K562 (cell line): ENCODE measurements around the gene PRPF8. TPM values are rescaled to one million over a fixed set of nuclear protein-coding genes. Genes with fewer than 3 reads are reported as not detected.
A peak's percentile ranks its signal among the peaks of the same experiment; 100 is the strongest.

Experiments used
- ATAC-seq: fragments of 200-7000 bp; cut with Tn5 transposase; 3 replicates; pipeline ENCODE4 v1.9.1; 2020; ENCODE audit warnings: moderate library complexity
- BruUV-seq: library from RNA; stranded (reverse); fragments of 400-500 nt; replicated peaks from 2 replicates; lab custom pipeline; 2021; lab: Mats Ljungman, UMichigan
- CTCF ChIA-PET: fragments of 300-600 bp; formaldehyde crosslinking; extraction: SDS; loops from one replicate; lab custom pipeline; 2021; ENCODE audit warnings: low intra/inter-chr PET ratio; lab: Yijun Ruan, JAX
- POLR2A ChIA-PET: fragments of 300-600, 350-650 bp; sonication (Branson Sonifier 250); formaldehyde crosslinking; extraction: SDS; loops from one replicate; lab custom pipeline; 2021; ENCODE audit warnings: antibody characterized with exemption, inconsistent platforms; lab: Yijun Ruan, JAX
- DNase-seq, 4 experiments: peaks; one replicate each; pipeline versions ENCODE4 v3.0.0 to v3.0.0-alpha.2; 2011 to 2018; ENCODE audit warnings: low spot score in 3 of 4, mixed read lengths in 3 of 4; ENCODE audit errors: extremely low read depth in 1 of 4
- FAIRE-seq: peaks from 2 replicates; lab custom pipeline; 2011; peaks lifted over from hg19 to GRCh38; lab: Jason Lieb, UNC
- H2AFZ ChIP-seq: 2 replicates; pipeline ENCODE4 v1.6.0; 2011; ENCODE audit warnings: low read depth, low read length, control low read depth, inconsistent platforms
- H3K27ac ChIP-seq: fragments of 200-600 bp; 3 replicates; pipeline ENCODE4 v1.8.0; 2011; ENCODE audit warnings: low read depth, mild to moderate bottlenecking, control low read depth, inconsistent platforms, low read length, moderate library complexity, mixed read lengths; ENCODE audit errors: extremely low read depth
- H3K27me3 ChIP-seq, 2 experiments: fragments of 300-600 bp in 1 of 2; 2 replicates in 1 of 2; 3 replicates in 1 of 2; pipeline versions ENCODE4 v1.6.0 to v1.8.0; 2011; ENCODE audit warnings: inconsistent platforms in 2 of 2, low read length in 2 of 2, mild to moderate bottlenecking in 1 of 2, mixed read lengths in 1 of 2, moderate library complexity in 1 of 2; ENCODE audit not compliant: control insufficient read depth in 2 of 2, insufficient read depth in 2 of 2
- H3K36me3 ChIP-seq: fragments of 300-600 bp; 3 replicates; pipeline ENCODE4 v1.8.0; 2011; ENCODE audit warnings: mild to moderate bottlenecking, low read length, inconsistent platforms; ENCODE audit not compliant: control insufficient read depth, insufficient read depth
- H3K4me1 ChIP-seq, 2 experiments: fragments of 200-600 bp in 1 of 2; replicated peaks in 1 of 2; 2 replicates in 1 of 2; 3 replicates in 1 of 2; pipeline versions ENCODE4 v1.5.1 to v1.8.0; 2011; ENCODE audit warnings: inconsistent platforms in 2 of 2, low read length in 2 of 2, mild to moderate bottlenecking in 1 of 2, mixed read lengths in 1 of 2, moderate library complexity in 1 of 2; ENCODE audit not compliant: control insufficient read depth in 2 of 2, insufficient read depth in 2 of 2
- H3K4me2 ChIP-seq: 2 replicates; pipeline ENCODE4 v1.6.1; 2011; ENCODE audit warnings: low read length, control low read depth, inconsistent platforms, mixed read lengths; ENCODE audit not compliant: insufficient read depth
- H3K4me3 ChIP-seq: fragments of 200-600 bp; sonication (generic), shearing (Covaris generic); 2 replicates; pipeline ENCODE4 v1.5.1; 2016; ENCODE audit warnings: control low read depth, inconsistent platforms
- H3K79me2 ChIP-seq: fragments of 200-600 bp; 3 replicates; pipeline ENCODE4 v1.8.0; 2011; ENCODE audit warnings: low read length, inconsistent platforms; ENCODE audit not compliant: control insufficient read depth, insufficient read depth
- H3K9ac ChIP-seq, 2 experiments: 2 replicates each; pipeline versions ENCODE4 v1.6.0 to v1.6.1; 2011; ENCODE audit warnings: low read depth in 2 of 2, low read length in 2 of 2, control low read depth in 1 of 2, inconsistent platforms in 1 of 2, mild to moderate bottlenecking in 1 of 2, mixed read lengths in 1 of 2; ENCODE audit not compliant: insufficient read depth in 1 of 2
- H3K9me1 ChIP-seq: one replicate; pipeline ENCODE4 v1.6.0; 2011; ENCODE audit warnings: inconsistent platforms, mild to moderate bottlenecking, low read length, moderate library complexity; ENCODE audit not compliant: control insufficient read depth, insufficient read depth
- H3K9me3 ChIP-seq: replicated peaks from 2 replicates; pipeline ENCODE4 v1.5.1; 2011; ENCODE audit warnings: low read depth, low read length, inconsistent platforms; ENCODE audit not compliant: control insufficient read depth, insufficient read depth
- H4K20me1 ChIP-seq: replicated peaks from 2 replicates; pipeline ENCODE4 v1.6.1; 2011; ENCODE audit warnings: low read length, inconsistent platforms, mixed read lengths; ENCODE audit not compliant: control insufficient read depth, insufficient read depth
- BHLHE40 ChIP-seq: IDR thresholded peaks from 2 replicates; pipeline ENCODE4 v1.6.1; 2011; ENCODE audit warnings: low read length, improper control_type of control experiment
- DLX4 ChIP-seq: fragments of 250-450 bp; sonication (Bioruptor Pico); IDR thresholded peaks from 2 replicates; pipeline ENCODE4 v1.6.1; 2021; ENCODE audit warnings: mild to moderate bottlenecking
- KDM5B ChIP-seq: fragments of 200-600 bp; sonication (generic); IDR thresholded peaks from 2 replicates; pipeline ENCODE4 v1.6.1; 2012; ENCODE audit warnings: low read depth, mild to moderate bottlenecking, moderate library complexity, low read length, control low read depth, inconsistent platforms; ENCODE audit not compliant: insufficient replicate concordance
- MAZ ChIP-seq, 2 experiments: fragments of 450-650 bp in 1 of 2; sonication (generic) in 1 of 2; formaldehyde crosslinking; IDR thresholded peaks in 1 of 2; conservative IDR thresholded peaks in 1 of 2; 2 replicates each; pipeline versions ENCODE4 v1.4.0 to v1.5.0; 2020; ENCODE audit warnings: mild to moderate bottlenecking in 1 of 2, missing genetic modification reagents in 1 of 2
- MTA3 ChIP-seq: fragments of 450-650 bp; formaldehyde crosslinking; IDR thresholded peaks from 2 replicates; pipeline ENCODE4 v1.6.1; 2017; ENCODE audit warnings: mild to moderate bottlenecking, borderline replicate concordance
- NR2C2 ChIP-seq, 2 experiments: fragments of 200-800 bp in 1 of 2; sonication (Bioruptor generic) in 1 of 2; sonication (generic) in 1 of 2; formaldehyde crosslinking in 1 of 2; IDR thresholded peaks; 2 replicates each; pipeline versions ENCODE4 v1.6.1 to v1.8.0; 2016 to 2022; ENCODE audit warnings: mild to moderate bottlenecking in 1 of 2, missing compliant biosample characterization in 1 of 2, missing genetic modification characterization in 1 of 2, missing genetic modification reagents in 1 of 2
- PHF8 ChIP-seq: fragments of 200-600 bp; sonication (generic); IDR thresholded peaks from 2 replicates; pipeline ENCODE4 v1.6.1; 2012; ENCODE audit warnings: mixed run types, mild to moderate bottlenecking, inconsistent platforms, low read length, moderate library complexity, borderline replicate concordance
- PURB ChIP-seq: sonication (generic); formaldehyde crosslinking; IDR thresholded peaks from 2 replicates; pipeline ENCODE4 v1.9.0; 2021; ENCODE audit warnings: low read depth, mild to moderate bottlenecking, missing genetic modification reagents
- YY1 ChIP-seq, 3 experiments: IDR thresholded peaks; 2 replicates each; pipeline ENCODE4 v1.6.1; 2011; ENCODE audit warnings: low read length in 2 of 3, mild to moderate bottlenecking in 2 of 3, moderate library complexity in 2 of 3, borderline replicate concordance in 1 of 3, control low read depth in 1 of 3, low read depth in 1 of 3; ENCODE audit not compliant: insufficient read depth in 3 of 3, insufficient replicate concordance in 2 of 3, control insufficient read depth in 1 of 3, insufficient read length in 1 of 3; ENCODE audit errors: extremely low read depth in 1 of 3
- ZNF592 ChIP-seq: fragments of 450-650 bp; IDR thresholded peaks from 2 replicates; pipeline ENCODE4 v1.6.1; 2017; ENCODE audit warnings: antibody characterized with exemption, mild to moderate bottlenecking
- WGBS: fragments of 100-300 bp; shearing (Covaris generic); methylation state at CpG from one replicate; pipeline ENCODE4 v1.1.6; 2016; ENCODE audit warnings: low coverage, mixed read lengths; ENCODE audit not compliant: insufficient coverage; ENCODE audit errors: missing lambda C conversion rate; 5-methylcytosine and 5-hydroxymethylcytosine counted together
- in situ Hi-C: fragments of 300-500 bp; cut with MboI; formaldehyde crosslinking; loops from 4 replicates; pipeline ENCODE4 v1.15.0; 2018; ENCODE audit warnings: inconsistent platforms, mixed read lengths
- intact Hi-C: fragments of 100-400 bp; cut with micrococcal nuclease; formaldehyde crosslinking; loops from 2 replicates; pipeline ENCODE4 v1.14.2; 2022
- polyA plus RNA-seq, 8 experiments: library from polyadenylated mRNA; depleted of rRNA in 4 of 8; stranded (reverse) in 5 of 8; unstranded in 3 of 8; fragments of >200 nt; fragmentation: Nextera tagmentation in 2 of 8; fragmentation: Illumina TruSeq in 1 of 8; extraction: Ambion mirVana in 2 of 8; extraction: Trizol in 1 of 8; gene quantifications; 2 replicates each; pipeline versions ENCODE4 v1.2.1 to v1.2.3, GENCODE V29; 2011 to 2014; ENCODE audit warnings: inconsistent platforms in 1 of 8, missing spikeins in 1 of 8
- total RNA-seq, 7 experiments: library from RNA; depleted of rRNA in 6 of 7; stranded (reverse); fragments of >200 nt in 6 of 7; fragmentation: Illumina TruSeq in 2 of 7; extraction: Trizol in 2 of 7; gene quantifications; 2 replicates each; pipeline versions ENCODE4 v1.2.1 to v1.2.3, GENCODE V29; 2011 to 2021; ENCODE audit warnings: low replicate concordance in 1 of 7

The PRPF8 gene
- total and polyA plus RNA-seq, 9 of the 15 experiments (the other 6 are each of a cell fraction or from before 2014, with no cell fraction given): 64.3 to 294 (median 85.9) TPM

GRCh38 chr17:1732241-1732832, 47.7 kb upstream of the PRPF8 start (continued):
- TF ChIP-seq NR2C2 (CRISPR knock-in tag; IDR thresholded peaks at IDR 0.05): no peak
- TF ChIP-seq NR2C2 (tag; IDR thresholded peaks at IDR 0.05): no peak

- Histone ChIP-seq H4K20me1 (no peaks in the 10 kb centered on the region), H3K36me3 (peaks cover 17% of the 10 kb centered on the region; the same call in 1 of the 3 replicates), H3K4me1 (peaks cover 23 to 77% of the 10 kb centered on the region in 2 experiments), H3K9me1 (no peaks in the 10 kb centered on the region), H3K4me2 (peak overlapping the region; percentile 72), H3K4me3 (no peak overlapping the region), H3K27me3 (no peaks in the 10 kb centered on the region), H3K9me3 (no peaks in the 10 kb centered on the region), H3K9ac (peak overlapping the region; percentile 89 to 91), H3K27ac (peak overlapping the region; percentile 97), H3K79me2 (peaks cover 4% of the 10 kb centered on the region; the same call in 1 of the 3 replicates), H2AFZ (peak overlapping the region; percentile 89)
- ChIA-PET POLR2A (interaction anchor here (0.6 to 1.2 kb wide), 4 partner anchors 10 to 64 kb away, joined by 3 to 8 read pairs (median 4); no protein-coding TSS in a partner anchor), CTCF (no interaction called here)
- no TSS peak for BruUV-seq
- intact Hi-C loops: no loop called here
- DNase-seq: no peak
- in situ Hi-C loops: loop anchor here (5.0 kb wide), 1 partner anchor 36 kb away; no protein-coding TSS in a partner anchor
- ATAC-seq: no peak
- FAIRE-seq: no peak
- WGBS: 28% methylated on average over 10 of the region's 10 CpGs
- 0 out of 2 replicates have a peak, but pooled peaks have one; percentile 12 for TF ChIP-seq BHLHE40
- TF ChIP-seq DLX4: no peak
- peak; percentile 60 for TF ChIP-seq KDM5B
- TF ChIP-seq PHF8: peak; percentile 31; the same call in 1 of the 2 replicates
- 0 out of 2 replicates have a peak, but pooled peaks have one; percentile 9 for TF ChIP-seq MTA3
- TF ChIP-seq PURB: no peak
- TF ChIP-seq ZNF592: peak; percentile 59; the same call in 1 of the 2 replicates
- peak in 1 of 2 experiments; percentile 11; a peak in 1 of 4 replicates for TF ChIP-seq MAZ (CRISPR knock-in tag; conservative IDR thresholded peaks at IDR 0.05 in 1 of 2, IDR thresholded peaks at IDR 0.05 in 1 of 2)
- peak in 1 of 3 experiments; percentile 54 for TF ChIP-seq YY1 (IDR thresholded peaks at IDR 0.05; ENCODE audit: borderline replicate concordance in 1 of 3, control insufficient read depth in 1 of 3, extremely low read depth in 1 of 3, insufficient read depth in 3 of 3, insufficient read length in 1 of 3, insufficient replicate concordance in 2 of 3, low read depth in 1 of 3, low read length in 2 of 3)
Measured at GRCh38 chr17:1731194-1731506, 46.5 kb upstream of the PRPF8 start.
